Ammon's horn (tissue), 1 donor: ENCODE measurements around the gene NDUFAF4.
"Not testable (repeated sequence)": the region's sequence is repeated elsewhere in the genome, so short reads cannot be mapped to it uniquely, and the experiment has no call there.

Experiments
- DNase-seq: peaks from one replicate; pipeline ENCODE4 v3.0.0-alpha.2; 2016; ENCODE audit warnings: low spot score

The NDUFAF4 gene

GRCh38 chr6:96899019-96899418 is 1.3 kb upstream of the NDUFAF4 start:
- peak; percentile 80 for DNase-seq

DNA sequence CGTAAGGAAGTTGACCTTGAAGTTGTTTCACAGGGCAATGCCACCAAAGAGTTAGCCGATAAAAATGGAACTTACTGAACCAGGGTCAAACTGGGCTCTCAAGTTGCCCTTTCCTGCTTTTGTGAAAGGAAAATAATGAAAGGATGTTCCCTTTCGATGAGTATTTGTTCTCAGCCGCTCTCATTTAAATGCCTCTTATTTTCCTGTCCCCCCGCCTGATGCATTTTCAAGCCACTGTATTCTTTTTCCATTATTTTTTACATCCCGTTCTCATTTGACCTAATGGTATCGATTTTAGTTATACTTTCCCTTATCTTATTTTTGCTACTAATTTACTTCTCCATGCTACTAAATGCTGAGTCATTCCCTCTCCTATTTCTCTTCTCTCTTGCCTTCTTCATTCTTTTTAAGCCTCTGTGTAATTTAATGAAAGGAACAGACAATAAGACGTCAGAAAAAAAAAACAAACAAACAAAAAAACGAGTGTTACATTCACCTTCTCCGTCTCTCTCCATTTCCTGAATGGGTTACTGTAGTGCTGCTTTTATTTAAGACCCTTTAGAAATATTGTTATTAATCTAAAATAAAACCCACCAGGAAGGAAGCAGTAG is 655 bp upstream of the NDUFAF4 start:
- no peak for DNase-seq

DNA sequence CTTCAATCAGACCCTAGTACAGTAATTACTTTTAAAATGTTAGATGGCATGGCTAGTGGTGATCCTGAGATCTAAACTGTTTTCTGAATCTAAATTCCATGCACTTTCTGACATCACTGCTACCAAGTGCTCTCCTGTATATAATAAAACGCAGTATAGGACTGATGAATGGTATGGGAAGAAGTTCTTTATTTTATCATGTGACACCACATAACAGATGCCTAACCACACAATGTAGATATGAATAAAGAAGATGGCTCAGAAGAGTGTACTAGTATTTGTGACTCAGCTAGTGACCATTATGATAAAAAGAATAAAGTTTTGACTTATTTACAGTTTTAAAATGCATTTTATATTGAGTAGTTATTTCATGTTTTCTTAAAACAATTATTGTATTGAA is 8.5 kb downstream of the NDUFAF4 start:
- no peak for DNase-seq

DNA sequence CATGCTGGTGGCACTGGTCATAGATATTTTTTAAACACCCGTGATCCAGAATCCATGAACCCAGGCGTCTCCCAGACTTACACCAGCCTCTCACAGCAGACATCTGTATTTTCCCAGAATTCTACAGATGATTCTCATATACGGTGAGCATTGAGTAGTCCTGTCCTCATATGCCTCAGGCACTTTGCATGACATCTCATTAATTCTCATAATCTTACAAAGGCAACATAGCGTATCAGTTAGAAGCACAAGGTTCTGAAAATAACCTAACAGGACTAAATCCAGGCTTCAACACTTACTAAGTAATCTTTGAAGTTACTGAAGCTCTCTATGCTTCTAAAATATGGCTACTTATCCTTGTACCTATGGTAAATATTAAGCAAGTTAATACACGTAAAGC is 8.9 kb downstream of the NDUFAF4 start:
- no peak for DNase-seq

DNA sequence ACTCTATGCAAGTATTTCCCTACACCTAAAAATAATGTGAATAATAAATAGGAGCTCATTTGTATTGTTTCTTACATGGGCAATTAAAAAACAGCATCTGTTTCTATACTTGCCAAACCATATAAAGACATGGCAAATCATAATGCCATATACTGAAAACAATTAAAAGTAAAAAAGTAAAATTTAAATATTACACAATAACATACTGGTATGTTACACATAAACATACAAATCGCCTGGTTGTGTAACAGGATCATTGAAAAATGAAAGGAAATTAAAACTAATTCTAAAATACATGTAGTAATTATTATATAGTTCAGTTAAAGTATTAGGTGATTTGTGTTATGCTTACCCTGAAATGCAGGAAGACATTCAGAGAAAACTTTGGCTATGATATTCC is 11.2 kb downstream of the NDUFAF4 start:
- no peak for DNase-seq

- DNase-seq = not testable (repeated sequence)
Measured at GRCh38 chr6:96885187-96885631, 12.5 kb downstream of the NDUFAF4 start.

DNA sequence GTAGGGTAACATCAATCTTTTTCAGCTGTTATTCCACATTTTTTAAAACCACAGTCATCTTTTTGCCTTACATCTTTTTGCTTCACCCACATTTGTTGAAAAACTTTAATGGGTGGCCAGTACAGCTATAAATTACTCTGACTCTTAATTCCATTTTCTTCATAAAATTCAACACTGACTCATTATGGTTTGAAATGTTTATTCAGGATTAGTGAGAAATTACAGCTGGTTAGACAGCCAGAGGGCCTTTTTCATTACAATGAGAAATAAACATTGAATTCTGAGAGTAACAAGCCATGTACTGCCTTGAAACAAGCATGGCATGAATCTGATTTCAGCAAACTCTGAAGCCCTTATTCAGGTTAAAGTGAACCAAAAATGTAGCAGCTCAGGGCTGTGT is 19.5 kb downstream of the NDUFAF4 start:
- DNase-seq = no peak

DNA sequence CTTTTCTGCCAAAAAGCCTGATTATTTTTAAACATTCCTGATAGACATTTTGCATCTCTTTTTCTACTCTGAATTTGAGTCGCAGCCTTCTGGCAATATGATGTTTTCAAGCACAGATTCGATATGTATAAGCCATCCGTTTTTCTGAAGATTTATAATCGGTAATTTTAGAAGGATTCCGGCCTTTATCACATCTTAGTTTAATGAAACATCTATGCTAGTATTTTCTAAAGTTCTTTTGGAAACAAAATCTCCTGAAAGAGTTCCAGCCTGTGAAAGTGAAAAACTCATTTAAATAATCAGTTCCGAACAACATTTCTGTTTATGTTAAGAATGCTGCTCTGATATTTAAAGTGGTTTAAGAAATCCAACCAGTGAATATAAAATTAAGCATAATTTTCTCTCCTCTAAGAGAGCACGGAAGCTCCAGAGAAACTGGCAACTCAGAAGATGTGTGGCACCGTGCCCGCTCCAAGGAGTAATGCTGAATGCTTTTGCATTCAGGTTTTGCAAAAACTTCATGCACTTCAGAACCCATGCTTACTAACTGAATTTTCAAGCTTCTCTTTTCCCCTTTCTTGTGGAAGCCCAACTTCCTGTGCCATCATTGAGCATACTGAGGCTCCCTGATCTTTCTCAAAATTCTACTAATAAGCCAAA is 20.7 kb downstream of the NDUFAF4 start:
- no peak for DNase-seq

DNA sequence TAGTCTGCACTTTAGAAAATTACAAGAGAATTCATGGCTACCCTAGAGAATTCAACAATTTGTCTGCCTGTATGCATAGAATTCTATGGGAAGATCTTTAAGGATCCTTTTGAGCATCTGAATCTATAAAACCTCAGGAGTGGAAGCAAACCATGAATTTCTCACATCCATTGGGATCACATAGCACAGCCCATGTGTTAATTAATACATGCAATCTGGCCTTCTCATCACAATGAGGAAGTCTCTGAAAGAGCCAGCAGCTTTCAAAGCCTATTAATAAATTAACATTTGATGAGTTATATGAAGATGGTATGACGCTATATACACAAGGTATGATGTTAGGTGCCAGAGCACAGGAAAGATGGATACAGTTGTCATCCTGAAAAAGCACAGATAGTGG is 24.7 kb downstream of the NDUFAF4 start:
- DNase-seq = no peak

DNA sequence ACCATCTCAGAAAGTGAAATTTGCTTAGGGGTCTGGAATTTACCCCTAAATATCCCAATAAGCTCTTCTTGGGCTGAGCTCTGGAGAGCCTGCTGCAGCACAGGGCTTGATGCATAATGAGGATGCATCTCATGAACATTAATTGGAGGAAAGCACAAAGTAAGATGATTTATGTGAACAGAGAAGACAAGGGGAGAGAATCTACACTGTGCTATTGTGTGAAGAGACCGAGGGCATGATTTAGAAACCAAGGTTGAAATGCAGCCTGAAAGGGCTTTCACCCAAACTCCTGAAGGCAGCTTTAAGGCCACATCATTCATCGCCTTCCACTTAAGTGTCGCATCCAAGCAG is 32.7 kb downstream of the NDUFAF4 start:
- no peak for DNase-seq

DNA sequence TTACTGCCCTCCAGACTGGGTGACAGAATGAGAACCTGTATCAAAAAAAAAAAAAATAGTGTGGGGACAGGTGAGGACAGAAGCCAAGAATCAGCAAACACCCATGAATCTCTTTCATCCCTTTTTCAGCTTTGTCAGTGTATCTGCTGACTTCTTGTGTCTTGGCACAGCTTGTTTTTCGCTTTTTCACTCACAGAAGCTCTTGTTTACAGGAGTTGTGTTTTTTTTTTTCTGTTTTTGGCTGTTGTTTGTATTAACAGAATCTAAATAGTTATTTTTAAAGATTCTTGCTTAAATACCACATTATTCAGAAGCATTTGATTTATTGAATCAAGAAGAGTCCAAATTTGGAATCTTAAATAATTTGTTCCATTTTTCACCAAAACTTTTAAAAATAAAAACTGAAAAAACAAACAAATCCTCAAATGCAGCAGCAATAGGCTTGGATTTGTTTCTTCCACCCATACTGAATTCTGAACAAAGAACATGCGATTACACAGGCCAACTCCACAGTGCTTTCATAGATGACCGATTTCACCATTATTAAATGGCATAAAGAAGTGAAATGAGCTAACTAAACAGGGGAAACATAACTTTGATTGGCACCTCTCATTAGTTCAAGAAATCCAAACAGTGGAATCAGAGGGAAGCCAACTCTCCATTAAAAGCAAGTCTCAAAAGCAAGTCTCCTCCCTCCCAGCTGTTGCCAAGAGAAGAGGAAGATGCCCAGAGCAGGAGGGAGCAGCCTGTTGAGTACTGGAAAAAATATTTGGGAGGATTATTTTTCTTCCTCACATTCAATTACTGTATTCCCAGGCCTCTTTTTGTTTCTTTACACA is 33.3 kb downstream of the NDUFAF4 start:
- no peak for DNase-seq

- DNase-seq = no peak
Measured at GRCh38 chr6:96862560-96862959, 35.1 kb downstream of the NDUFAF4 start.

DNA sequence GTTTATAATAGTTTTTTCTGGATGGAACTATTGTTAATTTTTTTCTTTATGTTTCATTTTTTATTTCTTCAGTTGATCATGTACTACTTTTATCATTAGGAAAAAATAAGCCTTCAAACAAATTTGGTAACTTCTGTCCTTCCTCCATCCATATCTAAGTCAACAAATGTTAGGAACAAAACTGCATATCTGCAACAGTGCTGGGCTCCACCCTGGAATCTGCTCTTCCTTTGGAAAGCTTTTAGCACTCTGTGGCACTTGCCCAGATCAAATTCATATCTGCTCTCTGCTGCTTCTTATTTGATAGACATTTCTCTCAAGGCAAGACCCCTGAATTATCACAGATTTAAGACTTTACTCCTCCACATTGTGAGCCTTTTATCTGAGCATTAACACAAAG is 36.1 kb downstream of the NDUFAF4 start:
- DNase-seq = no peak

- DNase-seq = no peak
Measured at GRCh38 chr6:96856856-96857255, 40.8 kb downstream of the NDUFAF4 start.

DNA sequence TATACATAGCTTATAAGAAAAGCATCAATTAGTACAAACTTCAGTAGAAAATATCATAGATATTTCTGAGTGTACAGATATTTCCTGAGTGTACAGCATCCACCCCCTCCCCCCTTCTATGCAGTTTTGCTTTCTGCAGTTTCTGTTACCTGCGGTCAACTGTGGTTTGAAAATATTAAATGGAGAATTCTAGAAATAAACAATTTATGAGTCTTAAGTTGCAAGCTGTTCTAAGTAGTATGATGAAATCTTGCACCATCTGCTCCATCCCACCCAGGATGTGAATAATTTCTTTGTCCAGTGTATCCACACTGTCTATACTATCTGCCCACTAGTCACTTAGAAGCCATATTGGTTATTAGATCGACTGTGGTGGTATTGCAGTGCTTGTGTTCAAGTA is 44.6 kb downstream of the NDUFAF4 start:
- DNase-seq = no peak

- no peak for DNase-seq
Measured at GRCh38 chr6:96852605-96853004, 45.1 kb downstream of the NDUFAF4 start.

GRCh38 chr6:96851858-96852257 is 45.8 kb downstream of the NDUFAF4 start:
- DNase-seq = no peak

- no peak for DNase-seq
Measured at GRCh38 chr6:96849615-96850014, 48.1 kb downstream of the NDUFAF4 start.

- no peak for DNase-seq
Measured at GRCh38 chr6:96844530-96844929, 53.2 kb downstream of the NDUFAF4 start.

GRCh38 chr6:96841345-96841744 is 56.3 kb downstream of the NDUFAF4 start:
- no peak for DNase-seq
